AG04450 (cell line): ENCODE measurements around the gene KLK12. TPM values are rescaled to one million over a fixed set of nuclear protein-coding genes. Genes with fewer than 3 reads are reported as not detected.

ENCODE experiments used
- CTCF ChIA-PET: fragments of 300-600, 350-600 bp; formaldehyde crosslinking; extraction: SDS; loops from one replicate; lab custom pipeline; 2022; ENCODE audit warnings: antibody characterized with exemption, inconsistent platforms; lab: Charles Lee
- POLR2A ChIA-PET: fragments of 350-600 bp; formaldehyde crosslinking; extraction: SDS; loops from one replicate; lab custom pipeline; 2021; ENCODE audit warnings: antibody characterized with exemption, inconsistent platforms; lab: Yijun Ruan, JAX
- DNase-seq: peaks from one replicate; pipeline ENCODE4 v3.0.0-alpha.2; 2011; ENCODE audit warnings: low read depth, low spot score
- H3K27ac ChIP-seq: one replicate; pipeline ENCODE4 v1.5.1; 2012; ENCODE audit warnings: low read depth, low read length, control low read depth
- H3K27me3 ChIP-seq: one replicate; pipeline ENCODE4 v1.6.0; 2012; ENCODE audit warnings: low read length; ENCODE audit not compliant: control insufficient read depth, insufficient read depth
- H3K4me3 ChIP-seq: 2 replicates; pipeline ENCODE4 v1.5.1; 2011; ENCODE audit warnings: mild to moderate bottlenecking, low read depth, low read length, control low read depth
- H3K9me3 ChIP-seq: 2 replicates; pipeline ENCODE4 v1.5.1; 2012; ENCODE audit warnings: low read length; ENCODE audit not compliant: control insufficient read depth, insufficient read depth
- polyA plus RNA-seq: library from polyadenylated mRNA; depleted of rRNA; stranded (reverse); fragments of >200 nt; gene quantifications from 2 replicates; pipeline ENCODE4 v1.2.3, GENCODE V29; 2011
- TF ChIP-seq, protein P1 (sequence below): IDR thresholded peaks from 2 replicates; pipeline ENCODE4 v1.5.1; 2011; ENCODE audit warnings: low read depth, low read length, control low read depth, inconsistent platforms

The KLK12 gene
- polyA plus RNA-seq, 1 experiment, result not detected

GRCh38 chr19:51002089-51002532, 32.7 kb downstream of the KLK12 start:
- Histone ChIP-seq H3K4me3 (no peak overlapping the region), H3K27me3 (no peaks in the 10 kb centered on the region), H3K27ac (no peak overlapping the region), H3K9me3 (peaks cover 27% of the 10 kb centered on the region)
- ChIA-PET CTCF (interaction anchor here (0.7 kb wide), 2 partner anchors 9 to 18 kb away, joined by 3 read pairs; no protein-coding TSS in a partner anchor), POLR2A (no interaction called here)
- TF ChIP-seq, protein P1, sequence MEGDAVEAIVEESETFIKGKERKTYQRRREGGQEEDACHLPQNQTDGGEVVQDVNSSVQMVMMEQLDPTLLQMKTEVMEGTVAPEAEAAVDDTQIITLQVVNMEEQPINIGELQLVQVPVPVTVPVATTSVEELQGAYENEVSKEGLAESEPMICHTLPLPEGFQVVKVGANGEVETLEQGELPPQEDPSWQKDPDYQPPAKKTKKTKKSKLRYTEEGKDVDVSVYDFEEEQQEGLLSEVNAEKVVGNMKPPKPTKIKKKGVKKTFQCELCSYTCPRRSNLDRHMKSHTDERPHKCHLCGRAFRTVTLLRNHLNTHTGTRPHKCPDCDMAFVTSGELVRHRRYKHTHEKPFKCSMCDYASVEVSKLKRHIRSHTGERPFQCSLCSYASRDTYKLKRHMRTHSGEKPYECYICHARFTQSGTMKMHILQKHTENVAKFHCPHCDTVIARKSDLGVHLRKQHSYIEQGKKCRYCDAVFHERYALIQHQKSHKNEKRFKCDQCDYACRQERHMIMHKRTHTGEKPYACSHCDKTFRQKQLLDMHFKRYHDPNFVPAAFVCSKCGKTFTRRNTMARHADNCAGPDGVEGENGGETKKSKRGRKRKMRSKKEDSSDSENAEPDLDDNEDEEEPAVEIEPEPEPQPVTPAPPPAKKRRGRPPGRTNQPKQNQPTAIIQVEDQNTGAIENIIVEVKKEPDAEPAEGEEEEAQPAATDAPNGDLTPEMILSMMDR, result no peak
- DNase-seq, result no peak

GRCh38 chr19:51001515-51001914, 33.3 kb downstream of the KLK12 start, which contains the start of gene KLK8:
Gene KLK8 (minus strand): TSS chr19:51001604. CDS start chr19:51001167, 437 bp downstream.
- Histone ChIP-seq H3K27me3 (no peaks in the 10 kb centered on the region), H3K9me3 (peaks cover 27% of the 10 kb centered on the region), H3K4me3 (no peak within 1 kb of the TSS), H3K27ac (no peak within 1 kb of the TSS)
- TF ChIP-seq, protein P1, result no peak
- CTCF ChIA-PET, result no interaction called here
- POLR2A ChIA-PET, result no interaction called here
- DNase-seq, result no peak

GRCh38 chr19:51000981-51001380, 33.8 kb downstream of the KLK12 start:
- POLR2A ChIA-PET, result no interaction called here
- TF ChIP-seq, protein P1, result no peak
- Histone ChIP-seq H3K27me3 (no peaks in the 10 kb centered on the region), H3K4me3 (no peak overlapping the region), H3K9me3 (peaks cover 31% of the 10 kb centered on the region), H3K27ac (no peak overlapping the region)
- CTCF ChIA-PET, result no interaction called here
- no peak for DNase-seq

DNA sequence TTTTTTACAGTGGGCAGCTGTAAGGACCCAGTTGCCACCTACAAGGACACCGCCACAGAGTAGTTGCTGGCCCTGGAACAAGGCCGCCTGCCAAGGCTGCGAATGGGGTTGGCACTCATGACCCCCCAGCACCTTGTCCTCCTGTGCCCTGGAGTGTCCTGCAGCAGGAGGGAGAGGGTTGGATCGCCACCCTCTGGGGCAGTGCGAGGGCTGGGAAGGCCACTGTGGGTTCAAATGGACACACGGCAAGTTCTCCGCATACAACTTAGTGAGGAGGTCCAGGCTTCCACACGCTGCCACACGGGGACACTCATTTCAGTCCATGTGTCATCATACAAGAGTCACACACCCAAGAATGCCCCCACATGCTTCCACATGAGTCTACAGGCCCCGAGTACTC, 34.4 kb downstream of the KLK12 start:
- H3K9me3 ChIP-seq, result peaks cover 32% of the 10 kb centered on the region
- H3K4me3 ChIP-seq, result no peak overlapping the region
- no peak for DNase-seq
- H3K27me3 ChIP-seq, result no peaks in the 10 kb centered on the region
- CTCF ChIA-PET, result no interaction called here
- TF ChIP-seq, protein P1, result no peak
- POLR2A ChIA-PET, result no interaction called here
- no peak overlapping the region for H3K27ac ChIP-seq

GRCh38 chr19:50998686-50999085, 36.1 kb downstream of the KLK12 start:
- Histone ChIP-seq H3K27ac (no peak overlapping the region), H3K27me3 (no peaks in the 10 kb centered on the region), H3K9me3 (peaks cover 32% of the 10 kb centered on the region), H3K4me3 (no peak overlapping the region)
- DNase-seq, result no peak
- TF ChIP-seq, protein P1, result no peak
- CTCF ChIA-PET, result no interaction called here
- POLR2A ChIA-PET, result no interaction called here
